ENCODE results near the gene CFAP299.

The CFAP299 gene

GRCh38 chr4:80388284-80388607 is 52.7 kb downstream of the CFAP299 start:
- Histone ChIP-seq H3K27ac (ENCODE audit: low read depth, low read length, severe bottlenecking) (no peak overlapping the region), H3K36me3 (ENCODE audit: control insufficient read depth, insufficient read depth, low read length) (no peaks in the 10 kb centered on the region), H3K4me3 (ENCODE audit: extremely low read depth, insufficient read depth, low read length, poor library complexity, severe bottlenecking) (no peak overlapping the region), H3K9me3 (ENCODE audit: control insufficient read depth, low read length) (no peaks in the 10 kb centered on the region), H3K4me1 (ENCODE audit: control insufficient read depth, insufficient read depth, low read length, poor library complexity, severe bottlenecking) (no peaks in the 10 kb centered on the region)
- WGBS, 2 experiments (ENCODE audit: insufficient coverage in 2 of 2), result 78 to 100% methylated on average over 1 to 5 of the region's 8 CpGs

- Histone ChIP-seq H3K4me3 (ENCODE audit: extremely low read depth, insufficient read depth, low read length, poor library complexity, severe bottlenecking) (no peak overlapping the region), H3K27ac (ENCODE audit: low read depth, low read length, severe bottlenecking) (no peak overlapping the region), H3K4me1 (ENCODE audit: control insufficient read depth, insufficient read depth, low read length, poor library complexity, severe bottlenecking) (no peaks in the 10 kb centered on the region), H3K9me3 (ENCODE audit: control insufficient read depth, low read length) (no peaks in the 10 kb centered on the region), H3K36me3 (ENCODE audit: control insufficient read depth, insufficient read depth, low read length) (no peaks in the 10 kb centered on the region)
- WGBS, 2 experiments (ENCODE audit: insufficient coverage in 2 of 2), result no CpG with 5 or more reads among the region's 2 CpGs
Measured at GRCh38 chr4:80390178-80390577, 54.6 kb downstream of the CFAP299 start.

DNA sequence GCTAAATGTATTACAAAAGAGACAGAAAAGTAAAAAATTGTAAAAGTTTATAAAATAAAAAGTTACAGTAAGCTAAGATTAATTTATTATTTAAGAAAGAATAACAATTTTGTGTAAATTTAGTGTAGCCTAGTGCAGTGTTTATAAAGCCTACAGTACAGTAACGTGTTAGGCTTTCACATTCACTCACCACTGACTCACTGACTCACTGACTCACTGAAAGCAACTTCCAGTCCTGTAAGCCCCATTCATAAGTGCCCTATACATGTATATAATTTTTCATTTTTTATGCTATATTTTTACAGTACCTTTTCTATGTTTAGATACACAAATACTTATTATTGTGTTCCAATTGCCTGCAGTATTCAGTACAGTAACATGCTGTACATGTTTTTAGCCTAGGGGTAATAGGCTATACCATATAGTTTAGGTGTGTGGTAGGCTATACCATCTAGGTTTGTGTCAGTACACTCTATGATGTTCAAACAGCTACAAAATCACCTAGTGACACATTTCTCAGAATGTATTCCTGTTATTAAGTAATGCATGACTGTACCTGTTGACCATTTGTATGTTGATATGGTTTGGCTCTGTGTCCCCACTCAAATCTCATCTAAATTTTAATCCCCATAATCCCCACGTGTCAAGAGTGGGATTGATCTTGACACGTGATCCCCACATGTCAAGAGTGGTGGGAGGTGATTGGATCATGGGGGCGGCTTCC is 57.9 kb downstream of the CFAP299 start:
- no peak overlapping the region for H3K27ac ChIP-seq (ENCODE audit: low read depth, low read length, severe bottlenecking)
- no peaks in the 10 kb centered on the region for H3K4me1 ChIP-seq (ENCODE audit: control insufficient read depth, insufficient read depth, low read length, poor library complexity, severe bottlenecking)
- H3K36me3 ChIP-seq (ENCODE audit: control insufficient read depth, insufficient read depth, low read length), result no peaks in the 10 kb centered on the region
- no peaks in the 10 kb centered on the region for H3K9me3 ChIP-seq (ENCODE audit: control insufficient read depth, low read length)
- no CpG with 5 or more reads among the region's 4 CpGs for WGBS, 2 experiments (ENCODE audit: insufficient coverage in 2 of 2)
- no peak overlapping the region for H3K4me3 ChIP-seq (ENCODE audit: extremely low read depth, insufficient read depth, low read length, poor library complexity, severe bottlenecking)

DNA sequence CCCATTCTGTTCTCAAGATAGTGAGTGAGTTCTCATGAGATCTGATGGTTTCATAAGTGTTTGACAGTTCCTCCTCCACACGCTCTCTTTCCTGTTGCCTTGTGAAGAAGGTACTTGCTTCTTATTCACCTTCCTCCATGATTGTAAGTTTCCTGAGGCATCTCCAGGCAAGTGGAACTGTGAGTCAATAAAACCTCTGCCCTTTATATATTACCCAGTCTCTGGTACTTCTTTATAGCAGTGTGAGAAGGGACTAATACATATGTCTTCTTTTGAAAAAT is 58.4 kb downstream of the CFAP299 start:
- no CpG with 5 or more reads among the region's 1 CpG for WGBS, 2 experiments (ENCODE audit: insufficient coverage in 2 of 2)
- Histone ChIP-seq H3K36me3 (ENCODE audit: control insufficient read depth, insufficient read depth, low read length) (no peaks in the 10 kb centered on the region), H3K27ac (ENCODE audit: low read depth, low read length, severe bottlenecking) (no peak overlapping the region), H3K4me1 (ENCODE audit: control insufficient read depth, insufficient read depth, low read length, poor library complexity, severe bottlenecking) (no peaks in the 10 kb centered on the region), H3K9me3 (ENCODE audit: control insufficient read depth, low read length) (no peaks in the 10 kb centered on the region), H3K4me3 (ENCODE audit: extremely low read depth, insufficient read depth, low read length, poor library complexity, severe bottlenecking) (no peak overlapping the region)

DNA sequence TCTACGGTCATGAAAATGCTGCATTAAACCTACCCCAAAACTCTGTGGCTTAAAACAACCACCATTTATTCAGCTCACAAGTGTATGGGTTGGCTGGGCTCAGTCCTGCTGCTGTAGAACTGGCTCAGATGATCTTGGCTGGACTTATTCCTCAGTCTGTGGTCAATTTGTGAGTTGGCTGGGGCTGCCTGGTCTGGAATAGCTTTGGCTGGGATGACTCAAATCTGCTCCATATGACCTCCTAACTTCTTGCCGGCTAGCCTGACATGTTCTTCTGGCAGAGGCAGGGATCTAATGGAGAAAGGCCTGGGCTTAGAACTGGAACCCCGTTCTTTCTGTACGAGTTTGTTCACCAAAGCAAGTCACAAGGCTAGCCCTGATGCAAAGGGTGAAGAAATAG is 71.7 kb downstream of the CFAP299 start:
- Histone ChIP-seq H3K9me3 (ENCODE audit: control insufficient read depth, low read length) (no peaks in the 10 kb centered on the region), H3K27ac (ENCODE audit: low read depth, low read length, severe bottlenecking) (no peak overlapping the region), H3K4me3 (ENCODE audit: extremely low read depth, insufficient read depth, low read length, poor library complexity, severe bottlenecking) (no peak overlapping the region), H3K36me3 (ENCODE audit: control insufficient read depth, insufficient read depth, low read length) (no peaks in the 10 kb centered on the region), H3K4me1 (ENCODE audit: control insufficient read depth, insufficient read depth, low read length, poor library complexity, severe bottlenecking) (no peaks in the 10 kb centered on the region)
- WGBS, 2 experiments (ENCODE audit: insufficient coverage in 2 of 2), result 78 to 93% methylated on average over 3 to 4 of the region's 4 CpGs

- Histone ChIP-seq H3K36me3 (ENCODE audit: control insufficient read depth, insufficient read depth, low read length) (no peaks in the 10 kb centered on the region), H3K4me1 (ENCODE audit: control insufficient read depth, insufficient read depth, low read length, poor library complexity, severe bottlenecking) (no peaks in the 10 kb centered on the region), H3K4me3 (ENCODE audit: extremely low read depth, insufficient read depth, low read length, poor library complexity, severe bottlenecking) (no peak overlapping the region), H3K9me3 (ENCODE audit: control insufficient read depth, low read length) (no peaks in the 10 kb centered on the region), H3K27ac (ENCODE audit: low read depth, low read length, severe bottlenecking) (no peak overlapping the region)
- WGBS, 2 experiments (ENCODE audit: insufficient coverage in 2 of 2), result 80 to 85% methylated on average over 2 of the region's 2 CpGs
Measured at GRCh38 chr4:80409809-80410208, 74.3 kb downstream of the CFAP299 start.

DNA sequence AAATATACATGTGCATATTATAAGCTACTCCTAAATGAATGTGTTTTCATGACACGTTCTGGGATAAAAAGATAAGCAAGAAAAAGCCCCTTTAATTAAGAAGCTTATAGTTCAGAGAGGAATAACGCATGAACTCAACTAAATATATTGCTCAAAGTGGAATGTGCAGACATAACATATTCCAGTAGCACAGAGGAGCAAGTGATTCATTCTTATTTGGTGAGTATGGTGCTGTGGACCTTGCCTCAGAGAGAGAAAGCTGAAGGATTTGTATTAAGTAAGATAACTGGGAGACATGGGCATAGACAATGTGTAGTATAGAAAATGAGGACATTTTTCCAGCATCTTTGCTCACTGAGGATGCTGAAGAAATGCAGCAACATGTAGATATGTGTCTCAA is 76.8 kb downstream of the CFAP299 start:
- no peaks in the 10 kb centered on the region for H3K9me3 ChIP-seq (ENCODE audit: control insufficient read depth, low read length)
- 60% methylated on average over 1 of the region's 2 CpGs; no CpG with 5 or more reads in 1 of the 2 experiments for WGBS, 2 experiments (ENCODE audit: insufficient coverage in 2 of 2)
- no peaks in the 10 kb centered on the region for H3K36me3 ChIP-seq (ENCODE audit: control insufficient read depth, insufficient read depth, low read length)
- H3K4me1 ChIP-seq (ENCODE audit: control insufficient read depth, insufficient read depth, low read length, poor library complexity, severe bottlenecking), result no peaks in the 10 kb centered on the region
- no peak overlapping the region for H3K4me3 ChIP-seq (ENCODE audit: extremely low read depth, insufficient read depth, low read length, poor library complexity, severe bottlenecking)
- no peak overlapping the region for H3K27ac ChIP-seq (ENCODE audit: low read depth, low read length, severe bottlenecking)

DNA sequence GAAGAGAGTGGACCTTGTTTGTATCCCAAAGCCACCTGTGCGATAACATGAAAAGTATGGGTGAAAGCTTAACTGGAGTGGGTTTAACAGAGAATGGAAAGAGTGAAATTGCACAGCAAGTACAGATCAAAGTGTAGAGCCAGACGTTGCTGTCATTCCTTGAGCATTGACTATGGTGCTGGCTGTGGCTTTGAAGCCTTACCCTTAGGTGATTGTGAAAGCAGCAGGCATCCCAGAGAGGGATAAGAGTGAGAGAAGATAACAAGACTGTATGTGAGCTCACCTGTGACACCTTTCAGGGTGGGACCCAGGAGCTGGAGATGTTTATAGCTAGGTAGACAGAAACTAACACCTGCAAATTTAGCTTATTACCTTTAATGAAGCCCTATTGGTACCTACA is 77.6 kb downstream of the CFAP299 start:
- Histone ChIP-seq H3K4me3 (ENCODE audit: extremely low read depth, insufficient read depth, low read length, poor library complexity, severe bottlenecking) (no peak overlapping the region), H3K9me3 (ENCODE audit: control insufficient read depth, low read length) (no peaks in the 10 kb centered on the region), H3K36me3 (ENCODE audit: control insufficient read depth, insufficient read depth, low read length) (no peaks in the 10 kb centered on the region), H3K27ac (ENCODE audit: low read depth, low read length, severe bottlenecking) (no peak overlapping the region), H3K4me1 (ENCODE audit: control insufficient read depth, insufficient read depth, low read length, poor library complexity, severe bottlenecking) (no peaks in the 10 kb centered on the region)
- 29 to 39% methylated on average over 2 of the region's 2 CpGs for WGBS, 2 experiments (ENCODE audit: insufficient coverage in 2 of 2)

DNA sequence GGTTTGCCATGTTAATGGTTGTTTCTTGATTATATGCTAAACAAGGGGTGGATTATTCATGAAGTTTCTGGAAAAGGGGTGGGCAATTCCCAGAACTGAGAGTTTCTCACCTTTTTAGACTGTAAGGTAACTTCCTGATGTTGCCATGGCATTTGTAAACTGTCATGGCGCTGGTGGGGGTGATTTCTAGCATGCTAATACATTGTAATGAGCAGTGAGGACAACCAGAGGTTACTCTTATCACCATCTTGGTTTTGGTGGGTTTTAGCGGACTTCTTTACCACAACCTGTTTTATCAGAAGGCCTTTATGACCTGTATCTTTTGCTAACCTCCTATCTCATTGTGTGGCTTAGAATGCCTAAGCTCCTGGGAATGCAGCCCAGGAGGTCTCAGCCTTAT is 81.5 kb downstream of the CFAP299 start:
- H3K4me1 ChIP-seq (ENCODE audit: control insufficient read depth, insufficient read depth, low read length, poor library complexity, severe bottlenecking), result no peaks in the 10 kb centered on the region
- H3K36me3 ChIP-seq (ENCODE audit: control insufficient read depth, insufficient read depth, low read length), result no peaks in the 10 kb centered on the region
- no peak overlapping the region for H3K4me3 ChIP-seq (ENCODE audit: extremely low read depth, insufficient read depth, low read length, poor library complexity, severe bottlenecking)
- no peaks in the 10 kb centered on the region for H3K9me3 ChIP-seq (ENCODE audit: control insufficient read depth, low read length)
- no peak overlapping the region for H3K27ac ChIP-seq (ENCODE audit: low read depth, low read length, severe bottlenecking)
- 75 to 90% methylated on average over 1 to 2 of the region's 2 CpGs for WGBS, 2 experiments (ENCODE audit: insufficient coverage in 2 of 2)

GRCh38 chr4:80419946-80420345 is 84.4 kb downstream of the CFAP299 start:
- Histone ChIP-seq H3K4me3 (ENCODE audit: extremely low read depth, insufficient read depth, low read length, poor library complexity, severe bottlenecking) (no peak overlapping the region), H3K4me1 (ENCODE audit: control insufficient read depth, insufficient read depth, low read length, poor library complexity, severe bottlenecking) (no peaks in the 10 kb centered on the region), H3K36me3 (ENCODE audit: control insufficient read depth, insufficient read depth, low read length) (no peaks in the 10 kb centered on the region), H3K27ac (ENCODE audit: low read depth, low read length, severe bottlenecking) (no peak overlapping the region), H3K9me3 (ENCODE audit: control insufficient read depth, low read length) (no peaks in the 10 kb centered on the region)
- no CpG with 5 or more reads among the region's 1 CpG for WGBS, 2 experiments (ENCODE audit: insufficient coverage in 2 of 2)

GRCh38 chr4:80420638-80421037 is 85.1 kb downstream of the CFAP299 start:
- WGBS, 2 experiments (ENCODE audit: insufficient coverage in 2 of 2), result 83 to 100% methylated on average over 1 of the region's 1 CpG

More at GRCh38 chr4:80420638-80421037, 85.1 kb downstream of the CFAP299 start:
- H3K36me3 ChIP-seq (ENCODE audit: control insufficient read depth, insufficient read depth, low read length), result no peaks in the 10 kb centered on the region
- no peak overlapping the region for H3K4me3 ChIP-seq (ENCODE audit: extremely low read depth, insufficient read depth, low read length, poor library complexity, severe bottlenecking)
- no peaks in the 10 kb centered on the region for H3K4me1 ChIP-seq (ENCODE audit: control insufficient read depth, insufficient read depth, low read length, poor library complexity, severe bottlenecking)
- H3K9me3 ChIP-seq (ENCODE audit: control insufficient read depth, low read length), result no peaks in the 10 kb centered on the region
- no peak overlapping the region for H3K27ac ChIP-seq (ENCODE audit: low read depth, low read length, severe bottlenecking)
